HepG2 (cell line): Measurements from ENCODE around the gene INO80. TPM values are rescaled to one million over a fixed set of nuclear protein-coding genes. Genes with fewer than 3 reads are reported as not detected.

Experiments used
- ATAC-seq: fragments of 200-7000 bp; cut with Tn5 transposase; 3 replicates; pipeline ENCODE4 v1.9.1; 2020; ENCODE audit warnings: mild to moderate bottlenecking, moderate library complexity
- BruUV-seq: library from RNA; stranded (reverse); fragments of 400-500 nt; replicated peaks from 2 replicates; lab custom pipeline; 2021; lab: Mats Ljungman, UMichigan
- CTCF ChIA-PET: fragments of 300-600 bp; formaldehyde crosslinking; extraction: SDS; loops from one replicate; lab custom pipeline; 2021; ENCODE audit warnings: low total read pairs, inconsistent platforms, low intra/inter-chr PET ratio; lab: Yijun Ruan, JAX
- POLR2A ChIA-PET: fragments of 350-600 bp; sonication (Branson Sonifier 250); formaldehyde crosslinking; loops from one replicate; lab custom pipeline; 2020; ENCODE audit warnings: antibody characterized with exemption, inconsistent platforms; lab: Yijun Ruan, JAX
- DNase-seq: peaks from one replicate; pipeline ENCODE4 v3.0.0-alpha.2; 2015; ENCODE audit warnings: low spot score
- FAIRE-seq: peaks from 3 replicates; lab custom pipeline; 2011; peaks lifted over from hg19 to GRCh38; lab: Jason Lieb, UNC
- H2AFZ ChIP-seq: one replicate; pipeline ENCODE4 v1.6.1; 2011; ENCODE audit warnings: low read length, inconsistent platforms
- H3K27ac ChIP-seq: fragments of 300-600 bp; 3 replicates; pipeline ENCODE4 v1.8.0; 2011; ENCODE audit warnings: mixed run types, mild to moderate bottlenecking, mixed read lengths, low read length, inconsistent platforms; ENCODE audit not compliant: insufficient read depth; ENCODE audit errors: extremely low read length
- H3K27me3 ChIP-seq, 2 experiments: fragments of 200-600 bp in 1 of 2; 2 replicates in 1 of 2; 3 replicates in 1 of 2; pipeline versions ENCODE4 v1.6.0 to v1.8.0; 2011; ENCODE audit warnings: low read length in 2 of 2, mild to moderate bottlenecking in 2 of 2, moderate library complexity in 2 of 2, inconsistent platforms in 1 of 2; ENCODE audit not compliant: insufficient read depth in 2 of 2, control insufficient read depth in 1 of 2
- H3K36me3 ChIP-seq, 2 experiments: fragments of 200-600 bp in 1 of 2; replicated peaks in 1 of 2; 2 replicates in 1 of 2; 3 replicates in 1 of 2; pipeline versions ENCODE4 v1.5.1 to v1.8.0; 2011; ENCODE audit warnings: low read length in 2 of 2, inconsistent platforms in 1 of 2; ENCODE audit not compliant: insufficient read depth in 2 of 2, control insufficient read depth in 1 of 2
- H3K4me1 ChIP-seq: 2 replicates; pipeline ENCODE4 v1.5.1; 2012; ENCODE audit warnings: low read length, inconsistent platforms; ENCODE audit not compliant: insufficient read depth
- H3K4me2 ChIP-seq: 2 replicates; pipeline ENCODE4 v1.6.0; 2011; ENCODE audit warnings: low read depth, low read length, inconsistent platforms
- H3K4me3 ChIP-seq, 3 experiments: fragments of 200-600 bp in 1 of 3; sonication (generic), shearing (Covaris generic) in 1 of 3; replicated peaks in 1 of 3; 2 replicates each; pipeline ENCODE4 v1.5.1; 2011 to 2016; ENCODE audit warnings: low read length in 3 of 3, inconsistent platforms in 2 of 3, low read depth in 2 of 3, mild to moderate bottlenecking in 2 of 3, control low read depth in 1 of 3, mixed read lengths in 1 of 3; ENCODE audit not compliant: insufficient read depth in 1 of 3
- H3K79me2 ChIP-seq: one replicate; pipeline ENCODE4 v1.6.1; 2011; ENCODE audit warnings: low read length, inconsistent platforms; ENCODE audit not compliant: insufficient read depth
- H3K9ac ChIP-seq: 2 replicates; pipeline ENCODE4 v1.6.0; 2011; ENCODE audit warnings: mild to moderate bottlenecking, low read depth, low read length, inconsistent platforms; ENCODE audit not compliant: insufficient read depth
- H3K9me3 ChIP-seq: 2 replicates; pipeline ENCODE4 v1.5.1; 2012; ENCODE audit warnings: mild to moderate bottlenecking, low read length
- H4K20me1 ChIP-seq: 2 replicates; pipeline ENCODE4 v1.6.0; 2011; ENCODE audit warnings: inconsistent platforms, mild to moderate bottlenecking, low read length, moderate library complexity; ENCODE audit not compliant: insufficient read depth
- AGO2 ChIP-seq: fragments of 200-400 bp; formaldehyde crosslinking; optimal IDR thresholded peaks from 2 replicates; pipeline ENCODE3; 2017; ENCODE audit warnings: mild to moderate bottlenecking, low read depth, low read length, moderate library complexity
- ARNTL ChIP-seq: sonication (generic); formaldehyde crosslinking; IDR thresholded peaks from 2 replicates; pipeline ENCODE4 v1.4.0; 2020; ENCODE audit warnings: mild to moderate bottlenecking, missing genetic modification reagents
- BCL6 ChIP-seq: IDR thresholded peaks from 2 replicates; pipeline ENCODE4 v1.6.1; 2016; ENCODE audit warnings: missing genetic modification reagents, missing compliant biosample characterization
- DRAP1 ChIP-seq: IDR thresholded peaks from 2 replicates; pipeline ENCODE4 v1.6.1; 2016; ENCODE audit warnings: missing genetic modification reagents, missing compliant biosample characterization
- GLI4 ChIP-seq: sonication (generic); formaldehyde crosslinking; IDR thresholded peaks from 2 replicates; pipeline ENCODE4 v1.5.1; 2020; ENCODE audit warnings: missing genetic modification reagents, mild to moderate bottlenecking, moderate library complexity, borderline replicate concordance
- IKZF4 ChIP-seq: sonication (generic); formaldehyde crosslinking; IDR thresholded peaks from 2 replicates; pipeline ENCODE4 v1.5.1; 2020; ENCODE audit warnings: borderline replicate concordance, mild to moderate bottlenecking, low read depth, missing genetic modification reagents; ENCODE audit errors: not compliant biosample characterization
- KAT7 ChIP-seq: IDR thresholded peaks from 2 replicates; pipeline ENCODE4 v1.6.1; 2018; ENCODE audit warnings: borderline replicate concordance, missing compliant biosample characterization
- PTBP1 ChIP-seq: fragments of 200-400 bp; formaldehyde crosslinking; IDR thresholded peaks from 2 replicates; pipeline ENCODE4 v1.6.1; 2018; ENCODE audit warnings: low read length, low read depth; ENCODE audit not compliant: poor library complexity, severe bottlenecking
- SMC3 ChIP-seq: IDR thresholded peaks from 2 replicates; pipeline ENCODE4 v1.6.1; 2011; ENCODE audit warnings: low read length, improper control_type of control experiment
- SP2 ChIP-seq: sonication (generic); formaldehyde crosslinking; IDR thresholded peaks from 2 replicates; pipeline ENCODE4 v1.5.1; 2020; ENCODE audit warnings: mild to moderate bottlenecking, missing genetic modification reagents
- THAP9 ChIP-seq: sonication (generic); formaldehyde crosslinking; IDR thresholded peaks from 2 replicates; pipeline ENCODE4; 2020; ENCODE audit warnings: missing genetic modification reagents, mild to moderate bottlenecking, borderline replicate concordance
- XRCC5 ChIP-seq: fragments of 200-400 bp; formaldehyde crosslinking; optimal IDR thresholded peaks from 2 replicates; pipeline ENCODE3; 2017; ENCODE audit warnings: mild to moderate bottlenecking, low read length
- ZC3H13 ChIP-seq: sonication (generic); formaldehyde crosslinking; IDR thresholded peaks from 2 replicates; pipeline ENCODE4 v1.8.1; 2023; ENCODE audit warnings: mild to moderate bottlenecking, missing genetic modification reagents, moderate library complexity
- ZEB1 ChIP-seq: IDR thresholded peaks from 2 replicates; pipeline ENCODE4 v1.6.1; 2012; ENCODE audit warnings: mild to moderate bottlenecking, low read depth, inconsistent platforms; ENCODE audit not compliant: insufficient replicate concordance
- ZNF572 ChIP-seq: sonication (generic); formaldehyde crosslinking; IDR thresholded peaks from 2 replicates; pipeline ENCODE4 v1.5.1; 2020; ENCODE audit warnings: mild to moderate bottlenecking, missing genetic modification reagents
- ZNF788 ChIP-seq: sonication (generic); formaldehyde crosslinking; IDR thresholded peaks from 2 replicates; pipeline ENCODE4 v1.5.0; 2020; ENCODE audit warnings: mild to moderate bottlenecking, missing genetic modification reagents, borderline replicate concordance
- WGBS: methylation state at CpG from one replicate; pipeline ENCODE4 v1.1.6; 2017; ENCODE audit warnings: low lambda C conversion rate; 5-methylcytosine and 5-hydroxymethylcytosine counted together
- in situ Hi-C: cut with HindIII; loops from 2 replicates; pipeline ENCODE4 v1.10.0; 2017; ENCODE audit warnings: low pct_unique_long_range_greater_than_20kb; ENCODE audit not compliant: extremely low pct_ligation_motif_present
- intact Hi-C: fragments of 100-400 bp; cut with micrococcal nuclease; formaldehyde crosslinking; loops from one replicate; pipeline ENCODE4 v1.10.0; 2022; ENCODE audit not compliant: unreplicated experiment
- polyA plus RNA-seq, 8 experiments: library from polyadenylated mRNA; depleted of rRNA in 3 of 8; stranded (reverse) in 7 of 8; unstranded in 1 of 8; fragments of >200 nt; fragmentation: Illumina TruSeq in 4 of 8; extraction: Trizol in 4 of 8; gene quantifications; 2 replicates each; pipeline versions ENCODE4 v1.2.1 to v1.2.3, GENCODE V29; 2011 to 2016; ENCODE audit warnings: low read depth in 4 of 8, missing spikeins in 1 of 8, mixed read lengths in 1 of 8; ENCODE audit not compliant: insufficient read depth in 1 of 8
- total RNA-seq, 5 experiments: library from RNA; depleted of rRNA; stranded (reverse); fragments of >200 nt; fragmentation: Illumina TruSeq; extraction: Trizol; gene quantifications; 2 replicates each; pipeline ENCODE4 v1.2.3, GENCODE V29; 2016; ENCODE audit warnings: low read depth in 1 of 5

INO80 gene
- total and polyA plus RNA-seq, 2 of the 13 experiments (the other 11 are each of a cell fraction or from before 2014, with no cell fraction given) = 3.6 to 14.8 TPM

DNA sequence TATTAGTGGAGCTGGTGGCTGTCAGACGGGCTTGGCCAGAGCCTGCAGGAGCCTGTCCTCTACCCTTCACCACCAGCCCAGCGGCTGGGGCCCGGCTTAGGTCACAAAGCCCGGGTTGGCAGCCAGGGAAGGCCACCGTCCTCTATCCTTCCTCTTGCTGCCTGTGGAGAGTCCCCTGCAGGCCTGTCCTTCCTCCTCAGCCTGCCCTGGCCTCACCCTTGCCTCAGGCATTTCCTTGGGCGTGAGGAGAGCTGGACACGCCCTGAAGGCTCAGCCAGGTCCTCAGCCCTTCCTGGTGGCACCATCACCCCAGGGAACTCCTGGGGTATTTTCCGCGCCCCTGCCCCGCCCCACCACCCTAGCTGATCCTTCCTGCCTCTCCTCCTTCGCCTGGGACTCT, 155.2 kb downstream of the INO80 start:
- TF ChIP-seq AGO2 (no peak), XRCC5 (no peak), ARNTL (CRISPR knock-in tag) (no peak), THAP9 (CRISPR knock-in tag) (no peak), DRAP1 (no peak), ZEB1 (no peak), ZNF572 (CRISPR knock-in tag) (no peak), PTBP1 (no peak), SMC3 (no peak), KAT7 (CRISPR knock-in tag) (no peak), IKZF4 (no peak), BCL6 (CRISPR knock-in tag) (no peak), GLI4 (no peak), ZNF788 (CRISPR knock-in tag) (no peak), ZC3H13 (CRISPR knock-in tag) (no peak), SP2 (CRISPR knock-in tag) (no peak)
- Histone ChIP-seq H3K4me1 (no peaks in the 10 kb centered on the region), H3K36me3 (no peaks in the 10 kb centered on the region), H3K9me3 (no peaks in the 10 kb centered on the region), H3K27ac (no peak overlapping the region), H3K9ac (no peak overlapping the region), H4K20me1 (no peaks in the 10 kb centered on the region), H3K27me3 (peaks cover 10 to 51% of the 10 kb centered on the region in 2 experiments), H3K79me2 (no peaks in the 10 kb centered on the region), H2AFZ (no peak overlapping the region), H3K4me2 (no peak overlapping the region), H3K4me3 (no peak overlapping the region)
- FAIRE-seq = no peak
- in situ Hi-C loops (no loop called here), intact Hi-C loops (no loop called here)
- POLR2A ChIA-PET = no interaction called here
- peak; percentile 37 for ATAC-seq
- no TSS peak for BruUV-seq
- CTCF ChIA-PET = no interaction called here
- no peak for DNase-seq
- WGBS = 39% methylated on average over 10 of the region's 11 CpGs
